ENCODE results near the gene DNAJC18.

The DNAJC18 gene

GRCh38 chr5:139438707-139439012 lies 665 bp downstream of the DNAJC18 start:
- no peak for DNase-seq (ENCODE audit: low read depth)
- H3K4me3 ChIP-seq (ENCODE audit: low read depth, low read length), result peak overlapping the region; percentile 73
- no peak for TF ChIP-seq CTCF (IDR thresholded peaks at IDR 0.05; ENCODE audit: low read depth, low read length, missing control alignments)

DNA sequence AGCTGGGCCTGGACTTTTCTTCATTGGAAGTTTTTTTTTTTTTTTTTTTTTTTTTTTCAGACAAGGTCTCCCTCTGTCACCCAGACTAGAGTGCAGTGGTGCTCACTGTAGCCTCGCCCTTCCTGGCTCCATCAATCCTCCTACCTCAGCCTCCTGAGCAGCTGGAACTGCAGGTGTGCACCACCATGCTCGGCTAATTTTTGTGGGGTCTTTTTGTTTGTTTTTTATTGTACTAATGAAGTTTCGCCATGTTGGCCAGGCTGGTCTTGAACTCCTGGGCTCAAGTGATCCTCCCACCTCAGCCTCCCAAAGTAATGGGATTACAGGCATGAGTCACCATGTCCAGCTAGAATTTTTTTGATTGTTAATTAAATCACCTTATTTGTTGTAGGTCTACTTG lies 3.6 kb downstream of the DNAJC18 start:
- TF ChIP-seq CTCF (IDR thresholded peaks at IDR 0.05; ENCODE audit: low read depth, low read length, missing control alignments), result no peak
- H3K4me3 ChIP-seq (ENCODE audit: low read depth, low read length), result no peak overlapping the region
- no peak for DNase-seq (ENCODE audit: low read depth)

DNA sequence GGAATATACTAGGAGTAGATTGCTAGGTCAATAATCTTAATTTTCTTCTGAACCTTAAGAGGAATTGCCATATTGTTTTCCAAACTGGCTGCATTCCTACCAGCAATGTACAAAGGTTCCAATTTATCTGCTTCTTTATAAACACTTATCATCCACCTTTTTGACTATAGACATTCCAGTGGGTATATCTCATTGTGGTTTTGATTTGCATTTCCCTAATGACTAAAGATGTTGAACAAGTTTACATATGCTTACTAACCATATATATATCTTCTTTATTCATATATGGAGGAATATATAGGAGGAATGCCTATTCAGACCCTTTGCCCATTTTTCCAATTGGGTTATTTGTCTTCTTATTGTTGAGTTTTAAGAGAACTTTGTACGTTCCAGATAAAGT lies 7.6 kb downstream of the DNAJC18 start:
- H3K4me3 ChIP-seq (ENCODE audit: low read depth, low read length), result no peak overlapping the region
- no peak for TF ChIP-seq CTCF (IDR thresholded peaks at IDR 0.05; ENCODE audit: low read depth, low read length, missing control alignments)
- DNase-seq (ENCODE audit: low read depth), result no peak

GRCh38 chr5:139430015-139430414 lies 9.3 kb downstream of the DNAJC18 start:
- no peak for DNase-seq (ENCODE audit: low read depth)
- H3K4me3 ChIP-seq (ENCODE audit: low read depth, low read length), result no peak overlapping the region
- no peak for TF ChIP-seq CTCF (IDR thresholded peaks at IDR 0.05; ENCODE audit: low read depth, low read length, missing control alignments)

DNA sequence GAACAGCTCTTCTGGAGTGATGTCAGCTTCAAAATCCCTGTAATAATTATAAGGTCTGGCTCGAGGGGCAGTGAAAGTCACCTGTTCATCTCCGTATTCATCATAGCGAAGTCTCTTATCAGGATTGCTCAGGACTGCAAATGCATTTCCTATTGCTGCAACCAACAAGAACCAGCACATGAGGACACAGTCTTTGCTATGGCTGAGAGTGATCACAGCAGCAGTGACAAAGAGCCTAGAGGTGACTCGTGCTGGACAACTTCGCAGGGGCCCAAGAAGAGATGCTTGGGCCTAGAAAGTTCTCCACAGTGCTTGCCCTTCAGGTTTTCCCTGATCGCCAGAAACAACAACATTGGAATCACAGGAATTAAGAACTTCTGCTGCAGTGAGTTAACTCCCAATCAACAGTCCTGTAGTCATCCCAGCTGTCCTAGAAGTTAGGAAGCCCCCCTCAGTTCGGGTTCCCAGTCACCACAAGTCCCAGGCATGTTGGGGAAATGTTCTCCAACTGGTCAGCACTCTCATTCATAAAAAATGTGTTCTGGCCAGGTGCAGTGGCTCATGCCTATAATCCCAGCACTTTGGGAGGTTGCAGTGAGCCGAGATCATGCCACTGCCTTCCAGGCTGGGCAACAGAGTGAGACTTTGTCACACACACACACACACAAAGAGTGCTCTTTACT lies 13.0 kb downstream of the DNAJC18 start:
- DNase-seq (ENCODE audit: low read depth), result no peak
- no peak for TF ChIP-seq CTCF (IDR thresholded peaks at IDR 0.05; ENCODE audit: low read depth, low read length, missing control alignments)
- H3K4me3 ChIP-seq (ENCODE audit: low read depth, low read length), result no peak overlapping the region

DNA sequence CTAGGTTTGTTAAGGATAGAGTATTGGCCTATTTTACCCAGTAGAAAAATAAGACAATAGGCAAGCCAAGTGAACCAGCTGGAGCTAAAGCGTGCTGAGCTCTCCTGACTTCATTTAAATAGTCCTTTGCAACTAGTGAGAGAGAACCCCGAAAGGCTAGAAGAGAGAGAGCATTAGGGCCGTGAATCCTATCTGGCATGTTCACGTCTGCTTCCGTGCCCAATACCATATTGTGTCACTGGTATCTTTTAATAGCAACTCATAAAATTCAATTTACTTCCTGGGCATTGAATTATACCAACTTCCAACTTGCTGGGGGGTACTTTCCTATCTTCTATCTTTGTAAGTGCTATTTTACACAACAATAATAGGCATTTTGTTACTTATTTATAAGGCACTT lies 13.8 kb downstream of the DNAJC18 start:
- no peak for TF ChIP-seq CTCF (IDR thresholded peaks at IDR 0.05; ENCODE audit: low read depth, low read length, missing control alignments)
- H3K4me3 ChIP-seq (ENCODE audit: low read depth, low read length), result no peak overlapping the region
- DNase-seq (ENCODE audit: low read depth), result no peak

DNA sequence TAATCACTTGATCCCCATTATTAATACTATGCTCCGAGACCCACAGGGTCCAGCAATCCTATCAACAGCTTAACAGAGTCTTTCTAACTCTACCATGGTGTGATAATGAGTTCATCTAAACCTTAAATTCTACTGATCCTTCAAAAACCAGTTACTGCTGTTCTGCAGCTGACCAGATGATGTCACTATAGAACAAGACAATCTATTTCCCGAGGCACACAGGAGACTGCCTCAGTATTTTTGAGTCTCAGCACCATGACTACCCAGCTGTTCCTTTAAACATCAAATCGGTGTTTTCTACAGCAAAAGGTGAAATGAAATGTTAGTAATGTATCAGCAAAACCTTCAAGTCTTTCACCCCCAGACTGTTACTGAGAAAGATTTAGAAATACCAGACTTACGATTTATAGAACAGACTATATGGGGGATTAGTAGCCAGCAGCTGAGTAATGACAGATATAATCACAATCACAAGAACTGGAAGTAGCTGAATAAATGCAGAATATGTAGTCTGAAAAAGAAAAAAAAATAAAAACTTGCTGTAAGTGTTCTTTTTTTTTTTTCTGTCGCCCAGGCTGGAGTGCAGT lies 16.9 kb downstream of the DNAJC18 start:
- peak; percentile 81 for TF ChIP-seq CTCF (IDR thresholded peaks at IDR 0.05; ENCODE audit: low read depth, low read length, missing control alignments)
- no peak for DNase-seq (ENCODE audit: low read depth)
- H3K4me3 ChIP-seq (ENCODE audit: low read depth, low read length), result no peak overlapping the region

Data from GM12864 (cell line).